ENCODE measurements around the gene CFAP45. TPM values are rescaled to one million over a fixed set of nuclear protein-coding genes. Genes with fewer than 3 reads are reported as not detected.
"Not testable (repeated sequence)": the region's sequence is repeated elsewhere in the genome, so short reads cannot be mapped to it uniquely, and the experiment has no call there.

CFAP45 gene
- total RNA-seq, 2 donors from 2014 or later: 0.38 to 3.0 TPM

GRCh38 chr1:159914252-159915018 lies 14.5 kb upstream of the CFAP45 start:
- Mint-ChIP-seq H3K9me3 (no peaks in the 10 kb centered on the region), H3K4me3 (no peak overlapping the region), H3K36me3 (peaks cover 14% of the 10 kb centered on the region), H3K27ac (peak overlapping the region; percentile 88 to 91), H3K27me3 (no peaks in the 10 kb centered on the region), H3K4me1 (ENCODE audit: low read depth in 2 of 2) (peaks cover 48 to 61% of the 10 kb centered on the region in 2 donors)
- ATAC-seq: no peak
- DNase-seq (ENCODE audit: low spot score): no peak

GRCh38 chr1:159913451-159914192 lies 13.7 kb upstream of the CFAP45 start:
- Mint-ChIP-seq H3K36me3 (peaks cover 14% of the 10 kb centered on the region), H3K4me3 (peak overlapping the region; percentile 50), H3K27me3 (no peaks in the 10 kb centered on the region), H3K27ac (peak overlapping the region; percentile 88 to 91), H3K9me3 (no peaks in the 10 kb centered on the region), H3K4me1 (ENCODE audit: low read depth in 2 of 2) (peaks cover 43 to 61% of the 10 kb centered on the region in 2 donors)
- no peak for DNase-seq (ENCODE audit: low spot score)
- no peak for ATAC-seq

- Mint-ChIP-seq H3K27me3 (no peaks in the 10 kb centered on the region), H3K4me1 (ENCODE audit: low read depth in 2 of 2) (peaks cover 37 to 49% of the 10 kb centered on the region in 2 donors), H3K4me3 (peak overlapping the region; percentile 70), H3K9me3 (no peaks in the 10 kb centered on the region), H3K36me3 (peaks cover 5% of the 10 kb centered on the region), H3K27ac (peak overlapping the region; percentile 88 to 91)
- no peak for ATAC-seq
- DNase-seq (ENCODE audit: low spot score): no peak
Observed at GRCh38 chr1:159911326-159912070, 11.5 kb upstream of the CFAP45 start.

- Mint-ChIP-seq H3K27ac (peak overlapping the region; percentile 26 to 73), H3K4me3 (no peak overlapping the region), H3K9me3 (no peaks in the 10 kb centered on the region), H3K27me3 (no peaks in the 10 kb centered on the region), H3K36me3 (no peaks in the 10 kb centered on the region), H3K4me1 (ENCODE audit: low read depth in 2 of 2) (peaks cover 32 to 34% of the 10 kb centered on the region in 2 donors)
- no peak for ATAC-seq
- no peak for DNase-seq (ENCODE audit: low spot score)
Observed at GRCh38 chr1:159908031-159908940, 8.3 kb upstream of the CFAP45 start.

- Mint-ChIP-seq H3K36me3 (no peaks in the 10 kb centered on the region), H3K27me3 (no peaks in the 10 kb centered on the region), H3K27ac (peak overlapping the region in 1 of 2 donors; percentile 80), H3K4me1 (ENCODE audit: low read depth in 2 of 2) (peaks cover 24 to 27% of the 10 kb centered on the region in 2 donors), H3K4me3 (no peak overlapping the region), H3K9me3 (no peaks in the 10 kb centered on the region)
- DNase-seq (ENCODE audit: low spot score) (no peak), ATAC-seq (no peak)
Observed at GRCh38 chr1:159906960-159907359, 7.0 kb upstream of the CFAP45 start.

GRCh38 chr1:159904036-159904435 lies 4.1 kb upstream of the CFAP45 start:
- H3K4me3 Mint-ChIP-seq; H3K27me3 Mint-ChIP-seq; ATAC-seq; H3K4me1 Mint-ChIP-seq (ENCODE audit: low read depth in 2 of 2); H3K27ac Mint-ChIP-seq; H3K9me3 Mint-ChIP-seq; H3K36me3 Mint-ChIP-seq; DNase-seq (ENCODE audit: low spot score): not testable (repeated sequence)

GRCh38 chr1:159902541-159902940 lies 2.6 kb upstream of the CFAP45 start:
- no peak overlapping the region for H3K27ac Mint-ChIP-seq
- H3K36me3 Mint-ChIP-seq: no peaks in the 10 kb centered on the region
- H3K27me3 Mint-ChIP-seq: no peaks in the 10 kb centered on the region
- ATAC-seq: no peak
- peaks cover 0 to 4% of the 10 kb centered on the region in 2 donors for H3K4me1 Mint-ChIP-seq (ENCODE audit: low read depth in 2 of 2)
- H3K4me3 Mint-ChIP-seq: no peak overlapping the region
- H3K9me3 Mint-ChIP-seq: no peaks in the 10 kb centered on the region
- DNase-seq (ENCODE audit: low spot score): no peak

GRCh38 chr1:159900755-159901360 lies 893 bp upstream of the CFAP45 start:
- no peak overlapping the region for H3K4me3 Mint-ChIP-seq
- H3K27me3 Mint-ChIP-seq: no peaks in the 10 kb centered on the region
- H3K27ac Mint-ChIP-seq: no peak overlapping the region

GRCh38 chr1:159899634-159900033 lies 331 bp downstream of the CFAP45 start:
- H3K4me1 Mint-ChIP-seq (ENCODE audit: low read depth in 2 of 2); DNase-seq (ENCODE audit: low spot score); H3K36me3 Mint-ChIP-seq; H3K27me3 Mint-ChIP-seq; H3K9me3 Mint-ChIP-seq; H3K27ac Mint-ChIP-seq; H3K4me3 Mint-ChIP-seq: not testable (repeated sequence)
- ATAC-seq: peak in 1 of 2 donors; percentile 8

More at GRCh38 chr1:159900755-159901360, 893 bp upstream of the CFAP45 start:
- Mint-ChIP-seq H3K9me3 (no peaks in the 10 kb centered on the region), H3K36me3 (no peaks in the 10 kb centered on the region), H3K4me1 (ENCODE audit: low read depth in 2 of 2) (peaks cover 6 to 7% of the 10 kb centered on the region in 2 donors)
- ATAC-seq (no peak), DNase-seq (ENCODE audit: low spot score) (no peak)

- Mint-ChIP-seq H3K27me3 (no peaks in the 10 kb centered on the region), H3K27ac (no peak overlapping the region), H3K4me1 (ENCODE audit: low read depth in 2 of 2) (peaks cover 6 to 7% of the 10 kb centered on the region in 2 donors), H3K9me3 (no peaks in the 10 kb centered on the region), H3K36me3 (no peaks in the 10 kb centered on the region), H3K4me3 (no peak overlapping the region)
- ATAC-seq: no peak
- no peak for DNase-seq (ENCODE audit: low spot score)
Observed at GRCh38 chr1:159898527-159898926, 1.4 kb downstream of the CFAP45 start.

GRCh38 chr1:159897962-159898361 lies 2.0 kb downstream of the CFAP45 start:
- Mint-ChIP-seq H3K27ac (no peak overlapping the region), H3K9me3 (no peaks in the 10 kb centered on the region), H3K27me3 (no peaks in the 10 kb centered on the region), H3K4me1 (ENCODE audit: low read depth in 2 of 2) (peaks cover 6 to 7% of the 10 kb centered on the region in 2 donors), H3K4me3 (no peak overlapping the region), H3K36me3 (no peaks in the 10 kb centered on the region)
- DNase-seq (ENCODE audit: low spot score) (no peak), ATAC-seq (no peak)

- H3K4me1 Mint-ChIP-seq (ENCODE audit: low read depth in 2 of 2): peaks cover 8 to 9% of the 10 kb centered on the region in 2 donors
- H3K27ac Mint-ChIP-seq: no peak overlapping the region
- H3K27me3 Mint-ChIP-seq: no peaks in the 10 kb centered on the region
- no peaks in the 10 kb centered on the region for H3K36me3 Mint-ChIP-seq
- H3K9me3 Mint-ChIP-seq: no peaks in the 10 kb centered on the region
- H3K4me3 Mint-ChIP-seq: no peak overlapping the region
- ATAC-seq (no peak), DNase-seq (ENCODE audit: low spot score) (no peak)
Observed at GRCh38 chr1:159896546-159896930, 3.4 kb downstream of the CFAP45 start.

Data from natural killer cell treated with Interleukin-12 subunit alpha and Interleukin-12 subunit beta and Interleukin-15 and Interleukin-18, amount 100 ng/mL, for 72 hours (primary cell).